DMS 273 treated with DMSO at 0.1 percent for 48 hours (cell line): ENCODE measurements around the gene OR51G2.
"Not testable (repeated sequence)": the region's sequence is repeated elsewhere in the genome, so short reads cannot be mapped to it uniquely, and the experiment has no call there.

Source experiments
- DNase-seq: peaks from one replicate; lab custom pipeline; 2025; lab: John Stamatoyannopoulos, UW

The OR51G2 gene

GRCh38 chr11:4919250-4919649 is at the start of gene OR51G2:
TSS of gene OR51G2 (minus strand) at chr11:4919350. CDS start at chr11:4915663, 3,687 bp downstream.
- DNase-seq: no peak

- DNase-seq: no peak
Measured at GRCh38 chr11:4962816-4963215, 43.7 kb upstream of the OR51G2 start.

- no peak for DNase-seq
Measured at GRCh38 chr11:4960877-4961276, 41.7 kb upstream of the OR51G2 start.

GRCh38 chr11:4957396-4957795 is 38.2 kb upstream of the OR51G2 start:
- DNase-seq: no peak

GRCh38 chr11:4955613-4956012 is 36.5 kb upstream of the OR51G2 start, which contains the start of gene OR51A2:
TSS of gene OR51A2 (minus strand) at chr11:4955713. CDS start at chr11:4955713, 0 bp downstream.
- not testable (repeated sequence) for DNase-seq

- DNase-seq: no peak
Measured at GRCh38 chr11:4947505-4947904, 28.4 kb upstream of the OR51G2 start, which contains the start of gene OR51A4. TSS of gene OR51A4 (minus strand) at chr11:4947605. CDS start at chr11:4947100, 505 bp downstream.

GRCh38 chr11:4936745-4937144 is 17.6 kb upstream of the OR51G2 start:
- DNase-seq: no peak

GRCh38 chr11:4932751-4933150 is 13.6 kb upstream of the OR51G2 start:
- DNase-seq: no peak

GRCh38 chr11:4926608-4927007 is 7.5 kb upstream of the OR51G2 start:
- DNase-seq: no peak

GRCh38 chr11:4924239-4924638 is 5.1 kb upstream of the OR51G2 start, which contains the start of gene OR51G1:
TSS of gene OR51G1 (minus strand) at chr11:4924339. CDS start at chr11:4924339, 0 bp downstream.
- DNase-seq: no peak

GRCh38 chr11:4922304-4922703 is 3.2 kb upstream of the OR51G2 start:
- DNase-seq: no peak

- no peak for DNase-seq
Measured at GRCh38 chr11:4921796-4922195, 2.6 kb upstream of the OR51G2 start.

- DNase-seq: no peak
Measured at GRCh38 chr11:4916581-4916980, 2.6 kb downstream of the OR51G2 start.

- DNase-seq: no peak
Measured at GRCh38 chr11:4903484-4903883, 15.7 kb downstream of the OR51G2 start, which contains the start of gene OR51A7. TSS of gene OR51A7 (plus strand) at chr11:4903783. CDS start at chr11:4907370, 3,587 bp downstream.

GRCh38 chr11:4891996-4892640 is 27.0 kb downstream of the OR51G2 start:
- DNase-seq: no peak

- no peak for DNase-seq
Measured at GRCh38 chr11:4890279-4890678, 28.9 kb downstream of the OR51G2 start.

GRCh38 chr11:4887591-4887990 is 31.6 kb downstream of the OR51G2 start:
- DNase-seq: no peak

- no peak for DNase-seq
Measured at GRCh38 chr11:4886186-4886585, 33.0 kb downstream of the OR51G2 start.

GRCh38 chr11:4884361-4884760 is 34.8 kb downstream of the OR51G2 start:
- DNase-seq: no peak

GRCh38 chr11:4882543-4882942 is 36.6 kb downstream of the OR51G2 start:
- no peak for DNase-seq

- DNase-seq: no peak
Measured at GRCh38 chr11:4881860-4882500, 37.2 kb downstream of the OR51G2 start, which contains the start of gene OR51T1. TSS of gene OR51T1 (plus strand) at chr11:4881900. CDS start at chr11:4881900, 0 bp downstream.

GRCh38 chr11:4881188-4881587 is 38.0 kb downstream of the OR51G2 start:
- DNase-seq: no peak

- DNase-seq: no peak
Measured at GRCh38 chr11:4865855-4866254, 53.3 kb downstream of the OR51G2 start.
